HFFc6 (cell line): ENCODE data around the gene CCDC24. TPM values are rescaled to one million over a fixed set of nuclear protein-coding genes. Genes with fewer than 3 reads are reported as not detected.

Experiments used
- DNase-seq: peaks from one replicate; pipeline ENCODE4 v3.0.0-alpha.2; 2018
- H3K27ac Mint-ChIP-seq: 2 replicates; pipeline ENCODE4 v1.8.0; 2020; ENCODE audit warnings: mild to moderate bottlenecking, mixed read lengths
- H3K27me3 Mint-ChIP-seq: 2 replicates; pipeline ENCODE4 v1.8.0; 2021; ENCODE audit warnings: mild to moderate bottlenecking, moderate library complexity, mixed read lengths; ENCODE audit not compliant: insufficient read depth
- H3K36me3 Mint-ChIP-seq: 2 replicates; pipeline ENCODE4 v1.8.0; 2021; ENCODE audit warnings: low read depth, mixed read lengths
- H3K4me1 Mint-ChIP-seq: 2 replicates; pipeline ENCODE4 v1.8.0; 2020; ENCODE audit warnings: low read depth, mixed read lengths
- H3K4me3 Mint-ChIP-seq: 2 replicates; pipeline ENCODE4 v1.8.0; 2020; ENCODE audit warnings: mild to moderate bottlenecking, moderate library complexity, mixed read lengths
- H3K9me3 Mint-ChIP-seq: 2 replicates; pipeline ENCODE4 v1.8.0; 2020; ENCODE audit warnings: mild to moderate bottlenecking, mixed read lengths
- total RNA-seq, 6 experiments: library from RNA; stranded (reverse); fragmentation: NEBNext Ultra II Directional; extraction: Animal tissue kit (Norgen Biotek cat#: 25700); gene quantifications; 2 replicates in 1 of 6; 3 replicates in 5 of 6; pipeline ENCODE4 v1.2.3, GENCODE V29; 2021
- TF ChIP-seq, protein P1 (sequence below): fragments of 200-600 bp; sonication (generic); IDR thresholded peaks from 2 replicates; pipeline ENCODE4 v1.5.0; 2021; ENCODE audit warnings: antibody characterized with exemption, mild to moderate bottlenecking

Gene CCDC24
- total RNA-seq, 6 experiments from 2014 or later, result 5.6 to 7.7 (median 6.5) TPM

DNA sequence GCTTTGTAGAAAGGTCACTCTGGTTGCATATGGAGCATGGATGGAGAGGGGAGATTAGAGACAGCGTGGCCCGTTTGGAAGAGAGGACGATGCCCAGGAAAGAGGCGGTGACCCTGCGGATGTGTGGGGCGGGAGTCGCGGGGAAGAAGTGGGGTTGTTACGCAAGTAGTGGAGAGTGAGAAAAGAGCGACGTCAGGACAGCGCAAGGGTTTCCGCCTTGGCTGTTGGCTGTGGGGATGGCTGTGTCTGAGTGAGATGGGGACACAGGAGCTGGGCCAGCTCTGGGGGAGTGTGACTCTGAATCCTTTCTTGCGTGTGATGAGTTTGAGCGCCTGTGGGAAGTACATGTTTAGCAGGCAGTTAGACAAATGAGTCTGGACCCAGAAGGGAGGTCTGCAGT, 8.6 kb upstream of the CCDC24 start:
- Mint-ChIP-seq H3K4me1 (peaks cover 55% of the 10 kb centered on the region), H3K27me3 (peaks cover 6% of the 10 kb centered on the region), H3K27ac (no peak overlapping the region), H3K9me3 (no peaks in the 10 kb centered on the region), H3K4me3 (no peak overlapping the region), H3K36me3 (peaks cover 36% of the 10 kb centered on the region)
- TF ChIP-seq, protein P1, sequence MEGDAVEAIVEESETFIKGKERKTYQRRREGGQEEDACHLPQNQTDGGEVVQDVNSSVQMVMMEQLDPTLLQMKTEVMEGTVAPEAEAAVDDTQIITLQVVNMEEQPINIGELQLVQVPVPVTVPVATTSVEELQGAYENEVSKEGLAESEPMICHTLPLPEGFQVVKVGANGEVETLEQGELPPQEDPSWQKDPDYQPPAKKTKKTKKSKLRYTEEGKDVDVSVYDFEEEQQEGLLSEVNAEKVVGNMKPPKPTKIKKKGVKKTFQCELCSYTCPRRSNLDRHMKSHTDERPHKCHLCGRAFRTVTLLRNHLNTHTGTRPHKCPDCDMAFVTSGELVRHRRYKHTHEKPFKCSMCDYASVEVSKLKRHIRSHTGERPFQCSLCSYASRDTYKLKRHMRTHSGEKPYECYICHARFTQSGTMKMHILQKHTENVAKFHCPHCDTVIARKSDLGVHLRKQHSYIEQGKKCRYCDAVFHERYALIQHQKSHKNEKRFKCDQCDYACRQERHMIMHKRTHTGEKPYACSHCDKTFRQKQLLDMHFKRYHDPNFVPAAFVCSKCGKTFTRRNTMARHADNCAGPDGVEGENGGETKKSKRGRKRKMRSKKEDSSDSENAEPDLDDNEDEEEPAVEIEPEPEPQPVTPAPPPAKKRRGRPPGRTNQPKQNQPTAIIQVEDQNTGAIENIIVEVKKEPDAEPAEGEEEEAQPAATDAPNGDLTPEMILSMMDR, result no peak
- DNase-seq, result no peak

DNA sequence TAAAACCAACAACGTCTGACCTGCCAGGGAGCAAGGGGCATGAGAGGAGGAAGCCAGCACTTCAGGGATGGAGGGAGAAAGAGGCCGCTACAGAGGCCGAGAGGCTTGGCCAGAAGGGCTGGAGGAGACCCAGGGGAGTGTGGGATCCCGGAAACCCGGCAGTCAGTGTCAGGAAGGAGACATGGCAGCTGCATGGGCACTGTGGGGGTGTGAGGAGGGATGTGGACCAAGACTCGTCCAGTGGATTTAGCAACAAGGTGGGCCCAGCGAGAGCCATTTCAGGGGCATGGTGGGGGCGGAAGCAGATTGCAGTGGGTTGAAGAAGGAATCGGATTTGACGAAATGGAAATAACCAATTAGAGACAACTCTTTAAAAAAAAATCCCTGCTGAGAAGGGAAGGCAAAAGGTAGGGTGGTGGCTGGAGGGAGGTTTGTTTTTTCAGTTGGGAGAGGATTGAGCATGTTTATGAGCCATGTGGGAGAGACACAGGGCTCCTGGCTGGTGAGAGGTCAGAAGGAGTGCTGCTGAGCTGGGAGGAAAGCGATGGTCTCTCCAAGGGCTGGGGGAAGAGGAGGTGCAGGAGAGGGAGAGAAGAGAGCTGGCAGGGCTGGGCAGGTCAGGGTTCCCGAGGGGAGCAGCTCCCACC, 8.0 kb upstream of the CCDC24 start:
- no peak for DNase-seq
- H3K4me1 Mint-ChIP-seq, result peaks cover 49% of the 10 kb centered on the region
- H3K27me3 Mint-ChIP-seq, result peaks cover 6% of the 10 kb centered on the region
- TF ChIP-seq, protein P1, result no peak
- no peaks in the 10 kb centered on the region for H3K9me3 Mint-ChIP-seq
- H3K36me3 Mint-ChIP-seq, result peaks cover 30% of the 10 kb centered on the region
- no peak overlapping the region for H3K27ac Mint-ChIP-seq
- H3K4me3 Mint-ChIP-seq, result no peak overlapping the region

DNA sequence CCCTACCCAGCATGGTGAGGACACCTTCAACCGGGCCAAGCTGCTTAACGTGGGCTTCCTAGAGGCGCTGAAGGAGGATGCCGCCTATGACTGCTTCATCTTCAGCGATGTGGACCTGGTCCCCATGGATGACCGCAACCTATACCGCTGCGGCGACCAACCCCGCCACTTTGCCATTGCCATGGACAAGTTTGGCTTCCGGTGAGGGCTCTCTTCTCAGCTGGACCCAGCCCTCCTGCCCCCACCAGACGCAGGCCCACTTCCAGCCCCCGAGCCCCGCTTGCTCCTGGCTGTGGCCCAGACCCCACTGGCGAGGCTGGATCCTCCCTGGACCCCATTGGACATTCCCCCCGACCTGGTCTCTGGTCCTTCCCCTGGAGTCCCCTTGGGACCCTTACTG, 6.5 kb upstream of the CCDC24 start:
- Mint-ChIP-seq H3K27me3 (peaks cover 4% of the 10 kb centered on the region), H3K4me3 (no peak overlapping the region), H3K36me3 (peaks cover 30% of the 10 kb centered on the region), H3K27ac (no peak overlapping the region), H3K9me3 (no peaks in the 10 kb centered on the region), H3K4me1 (peaks cover 45% of the 10 kb centered on the region)
- TF ChIP-seq, protein P1, result no peak
- no peak for DNase-seq

DNA sequence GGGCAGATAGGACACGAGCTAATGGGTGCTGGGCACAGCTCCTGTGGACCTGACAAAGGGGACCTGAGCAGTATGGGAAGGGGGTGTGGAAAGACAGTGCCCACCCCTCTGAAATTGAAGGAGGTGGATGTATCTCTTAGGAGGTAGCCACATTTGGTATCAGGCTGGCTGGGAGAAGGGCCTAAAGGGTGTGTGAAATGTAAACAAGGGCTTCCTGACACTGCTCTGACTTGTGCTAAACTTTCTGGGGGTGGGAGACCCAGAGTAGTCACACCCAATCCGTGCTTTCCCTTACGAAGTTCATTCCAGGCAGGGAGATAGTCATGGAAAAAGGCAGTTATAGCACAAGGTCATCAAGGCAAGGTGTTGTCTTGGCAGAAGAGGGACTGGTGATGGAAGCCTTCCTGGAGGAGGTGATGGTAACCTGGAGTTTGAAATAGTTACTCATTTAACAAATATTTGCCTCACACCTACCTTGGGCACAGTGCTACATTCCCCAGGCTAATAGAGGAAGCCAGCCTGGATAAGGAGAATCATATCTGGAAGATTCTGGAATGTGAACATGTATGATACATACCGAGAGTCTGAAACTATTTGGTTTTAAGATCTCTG, 5.3 kb upstream of the CCDC24 start:
- H3K9me3 Mint-ChIP-seq, result no peaks in the 10 kb centered on the region
- TF ChIP-seq, protein P1, result no peak
- DNase-seq, result no peak
- H3K4me3 Mint-ChIP-seq, result no peak overlapping the region
- peaks cover 7% of the 10 kb centered on the region for H3K27me3 Mint-ChIP-seq
- peaks cover 25% of the 10 kb centered on the region for H3K36me3 Mint-ChIP-seq
- peaks cover 41% of the 10 kb centered on the region for H3K4me1 Mint-ChIP-seq
- peak overlapping the region; percentile 59; the same call in 1 of the 2 replicates for H3K27ac Mint-ChIP-seq

DNA sequence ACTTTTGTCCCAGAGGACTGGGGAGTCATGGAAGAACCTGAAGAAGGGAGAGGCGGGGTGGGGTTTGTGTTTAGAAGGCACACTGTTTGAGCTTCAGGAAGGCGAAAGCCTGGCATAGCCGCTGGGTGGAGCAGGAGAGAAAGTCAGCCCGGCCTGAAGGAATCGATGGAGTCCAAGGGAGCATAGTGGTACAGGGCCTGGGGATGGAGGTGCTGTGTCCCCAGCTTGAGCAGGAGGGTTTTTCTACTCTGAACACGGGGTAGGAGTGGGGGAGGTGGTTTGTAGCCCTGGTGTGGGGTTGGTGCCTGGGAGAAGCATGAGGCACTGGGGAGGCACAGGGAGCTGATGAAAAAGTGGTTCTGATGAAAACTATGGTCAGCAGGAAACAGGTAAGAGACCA, 4.7 kb upstream of the CCDC24 start:
- peak overlapping the region; percentile 59 for H3K27ac Mint-ChIP-seq

More for the DNA sequence above, 4.7 kb upstream of the CCDC24 start:
- Mint-ChIP-seq H3K4me1 (peaks cover 44% of the 10 kb centered on the region), H3K36me3 (peaks cover 25% of the 10 kb centered on the region), H3K9me3 (no peaks in the 10 kb centered on the region), H3K27me3 (peaks cover 11% of the 10 kb centered on the region), H3K4me3 (no peak overlapping the region)
- DNase-seq, result no peak
- TF ChIP-seq, protein P1, result no peak
